ENCODE data around the gene PIGU. TPM values are rescaled to one million over a fixed set of nuclear protein-coding genes. Genes with fewer than 3 reads are reported as not detected.

The PIGU gene
- total RNA-seq, 4 donors from 2014 or later = 5.1 to 16.4 (median 8.5) TPM

DNA sequence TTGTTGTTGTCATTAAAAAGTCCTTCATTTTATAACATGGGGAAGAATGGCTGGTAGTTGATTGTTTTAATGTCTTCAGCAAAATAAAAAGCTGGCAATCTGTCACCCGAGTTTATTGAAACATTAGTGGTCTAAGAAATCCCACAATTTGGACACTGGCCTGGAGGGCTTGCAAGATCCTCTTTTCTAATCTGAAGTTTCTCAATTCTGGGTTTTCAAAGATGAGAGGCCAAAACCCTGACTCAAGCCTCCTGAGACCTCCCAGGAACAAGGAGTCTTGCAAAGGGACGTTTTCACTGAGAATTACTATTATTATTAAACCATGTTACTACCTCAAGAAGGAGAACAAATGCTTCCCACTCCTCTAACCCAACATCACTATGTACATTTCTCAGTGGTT is 98.9 kb downstream of the PIGU start:
- intact Hi-C loops (cut with DNase I; ENCODE audit: low total_unique reads) = loop anchor here (10.0 kb wide), 1 partner anchor 127 kb away; the partner anchor contains the start of gene TP53INP2
- WGBS, 2 donors = 59 to 64% methylated on average over 2 of the region's 2 CpGs
- TF ChIP-seq POLR2A (IDR thresholded peaks at IDR 0.05) = no peak
- TF ChIP-seq, protein P1, sequence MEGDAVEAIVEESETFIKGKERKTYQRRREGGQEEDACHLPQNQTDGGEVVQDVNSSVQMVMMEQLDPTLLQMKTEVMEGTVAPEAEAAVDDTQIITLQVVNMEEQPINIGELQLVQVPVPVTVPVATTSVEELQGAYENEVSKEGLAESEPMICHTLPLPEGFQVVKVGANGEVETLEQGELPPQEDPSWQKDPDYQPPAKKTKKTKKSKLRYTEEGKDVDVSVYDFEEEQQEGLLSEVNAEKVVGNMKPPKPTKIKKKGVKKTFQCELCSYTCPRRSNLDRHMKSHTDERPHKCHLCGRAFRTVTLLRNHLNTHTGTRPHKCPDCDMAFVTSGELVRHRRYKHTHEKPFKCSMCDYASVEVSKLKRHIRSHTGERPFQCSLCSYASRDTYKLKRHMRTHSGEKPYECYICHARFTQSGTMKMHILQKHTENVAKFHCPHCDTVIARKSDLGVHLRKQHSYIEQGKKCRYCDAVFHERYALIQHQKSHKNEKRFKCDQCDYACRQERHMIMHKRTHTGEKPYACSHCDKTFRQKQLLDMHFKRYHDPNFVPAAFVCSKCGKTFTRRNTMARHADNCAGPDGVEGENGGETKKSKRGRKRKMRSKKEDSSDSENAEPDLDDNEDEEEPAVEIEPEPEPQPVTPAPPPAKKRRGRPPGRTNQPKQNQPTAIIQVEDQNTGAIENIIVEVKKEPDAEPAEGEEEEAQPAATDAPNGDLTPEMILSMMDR (IDR thresholded peaks at IDR 0.05) = no peak
- peak in 1 of 2 donors; percentile 17 for DNase-seq (ENCODE audit: low spot score in 2 of 2)
- H3K4me3 ChIP-seq (ENCODE audit: low read depth, poor library complexity, severe bottlenecking) = no peak overlapping the region

DNA sequence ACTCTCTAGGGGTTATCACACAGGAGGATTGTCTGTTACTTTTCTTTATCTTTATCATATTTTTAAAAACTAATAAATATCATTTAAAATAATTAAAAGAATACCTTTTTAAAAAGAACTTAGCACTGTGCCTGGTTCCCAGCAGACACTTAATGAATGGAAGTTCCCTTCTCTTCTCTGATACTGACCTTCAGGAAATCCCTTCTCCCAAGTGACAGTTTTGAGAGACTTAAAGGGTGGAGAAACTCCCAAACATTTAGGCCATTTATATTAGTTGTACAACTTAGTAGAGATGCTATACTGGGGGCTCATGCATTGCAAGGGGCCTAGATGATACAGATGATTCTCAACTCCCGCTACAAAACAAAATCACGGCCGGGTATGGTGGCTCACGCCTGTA is 99.8 kb downstream of the PIGU start:
- intact Hi-C loops (cut with DNase I; ENCODE audit: low total_unique reads) = loop anchor here (10.0 kb wide), 1 partner anchor 128 kb away; the partner anchor contains the start of gene TP53INP2
- peak in 1 of 2 donors; percentile 54 for DNase-seq (ENCODE audit: low spot score in 2 of 2)
- TF ChIP-seq POLR2A (IDR thresholded peaks at IDR 0.05) = no peak
- TF ChIP-seq, protein P1 (IDR thresholded peaks at IDR 0.05) = no peak
- H3K4me3 ChIP-seq (ENCODE audit: low read depth, poor library complexity, severe bottlenecking) = no peak overlapping the region
- WGBS, 2 donors = 91 to 97% methylated on average over 4 of the region's 4 CpGs

DNA sequence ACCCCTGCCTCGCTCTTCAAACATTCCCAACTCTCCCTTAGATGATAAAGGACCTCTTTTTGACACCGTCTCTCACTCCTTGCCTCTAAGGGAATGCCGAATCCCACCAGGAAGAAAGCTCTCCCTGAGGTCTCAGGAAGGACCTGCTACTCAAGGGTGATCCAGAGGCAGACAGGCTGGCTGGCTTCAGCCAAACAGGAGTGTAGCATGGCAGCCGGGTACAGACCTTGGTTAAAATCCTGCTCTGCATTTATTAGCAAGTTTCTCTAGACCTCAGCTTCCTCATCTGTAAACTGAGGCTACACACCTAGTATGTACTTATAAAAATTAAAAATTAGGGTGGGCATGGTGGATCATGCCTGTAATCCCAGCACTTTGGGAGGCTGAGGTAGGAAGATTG is 101.1 kb downstream of the PIGU start:
- TF ChIP-seq, protein P1 (IDR thresholded peaks at IDR 0.05) = no peak
- no peak for TF ChIP-seq POLR2A (IDR thresholded peaks at IDR 0.05)
- intact Hi-C loops (cut with DNase I; ENCODE audit: low total_unique reads) = loop anchor here (10.0 kb wide), 1 partner anchor 129 kb away; the partner anchor contains the start of gene TP53INP2
- peak in 1 of 2 donors; percentile 45 for DNase-seq (ENCODE audit: low spot score in 2 of 2)
- 94 to 95% methylated on average over 4 of the region's 4 CpGs for WGBS, 2 donors
- H3K4me3 ChIP-seq (ENCODE audit: low read depth, poor library complexity, severe bottlenecking) = no peak overlapping the region

DNA sequence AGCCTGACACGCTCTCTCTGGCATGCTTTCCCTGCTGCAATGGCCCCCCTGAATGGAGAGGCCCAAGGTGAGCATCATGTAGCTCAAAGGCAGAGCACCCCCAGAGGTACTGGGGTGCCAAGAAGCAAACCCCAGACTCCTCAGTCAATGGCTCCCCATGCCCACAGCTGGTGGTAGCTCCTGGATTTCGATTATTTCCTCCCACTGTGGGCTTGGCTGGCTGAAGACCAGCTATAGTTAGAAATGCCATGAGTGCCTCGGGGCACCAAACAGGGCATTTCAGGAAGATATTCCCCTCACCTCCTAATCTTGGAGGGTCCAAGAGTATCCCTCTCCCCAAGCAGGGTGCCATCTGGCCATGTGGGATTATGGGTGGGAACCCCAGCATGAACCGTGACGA is 101.6 kb downstream of the PIGU start:
- no peak overlapping the region for H3K4me3 ChIP-seq (ENCODE audit: low read depth, poor library complexity, severe bottlenecking)
- WGBS, 2 donors = 94 to 96% methylated on average over 5 of the region's 5 CpGs
- intact Hi-C loops (cut with DNase I; ENCODE audit: low total_unique reads) = loop anchor here (10.0 kb wide), 1 partner anchor 130 kb away; the partner anchor contains the start of gene TP53INP2
- no peak for DNase-seq (ENCODE audit: low spot score in 2 of 2)
- no peak for TF ChIP-seq POLR2A (IDR thresholded peaks at IDR 0.05)
- TF ChIP-seq, protein P1 (IDR thresholded peaks at IDR 0.05) = no peak

DNA sequence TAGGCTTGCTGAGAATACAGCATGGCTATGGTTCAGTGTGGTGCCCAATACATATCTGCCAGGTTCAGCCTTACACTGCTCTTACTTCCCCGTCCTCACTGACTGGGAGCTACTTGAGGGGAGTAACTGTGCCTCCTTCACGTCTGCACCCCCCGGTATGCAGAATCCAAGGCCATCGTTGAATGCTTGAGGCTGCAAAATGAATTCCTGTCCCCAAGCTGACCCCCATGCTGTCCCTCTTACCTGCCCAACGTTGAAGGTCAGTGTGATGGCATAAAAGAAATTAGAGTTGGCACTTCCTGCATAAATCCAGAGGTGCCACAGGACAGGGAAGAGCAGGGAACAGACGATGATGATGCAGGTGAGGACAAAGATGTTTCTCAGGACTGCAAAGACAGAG is 102.0 kb downstream of the PIGU start:
- intact Hi-C loops (cut with DNase I; ENCODE audit: low total_unique reads) = loop anchor here (10.0 kb wide), 1 partner anchor 130 kb away; the partner anchor contains the start of gene TP53INP2
- WGBS, 2 donors = 91 to 95% methylated on average over 6 of the region's 6 CpGs
- TF ChIP-seq POLR2A (IDR thresholded peaks at IDR 0.05) = no peak
- no peak overlapping the region for H3K4me3 ChIP-seq (ENCODE audit: low read depth, poor library complexity, severe bottlenecking)
- DNase-seq (ENCODE audit: low spot score in 2 of 2) = peak in 1 of 2 donors; percentile 31

DNA sequence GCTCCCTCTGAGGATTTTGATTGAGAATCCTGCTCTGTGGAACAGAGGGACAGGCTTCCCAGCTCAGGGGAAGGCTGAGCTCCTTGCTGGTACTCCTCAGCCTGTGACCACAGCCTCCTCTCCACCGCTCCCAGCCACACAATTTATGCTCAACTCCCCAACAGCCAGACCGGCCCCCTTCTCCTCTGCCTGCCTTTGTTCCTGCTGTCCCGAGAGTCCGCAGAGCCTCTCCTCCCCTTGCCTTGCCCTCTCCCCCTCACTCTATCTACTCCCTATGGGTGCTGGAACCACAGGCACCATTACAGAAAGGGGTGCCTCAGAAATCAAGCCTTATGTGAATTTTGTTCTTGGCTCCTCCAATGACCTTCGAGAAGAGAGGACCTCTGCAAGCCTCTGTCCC is 102.5 kb downstream of the PIGU start:
- peak in 1 of 2 donors; percentile 64 for DNase-seq (ENCODE audit: low spot score in 2 of 2)
- H3K4me3 ChIP-seq (ENCODE audit: low read depth, poor library complexity, severe bottlenecking) = no peak overlapping the region
- TF ChIP-seq, protein P1 (IDR thresholded peaks at IDR 0.05) = no peak
- TF ChIP-seq POLR2A (IDR thresholded peaks at IDR 0.05) = no peak
- 96 to 98% methylated on average over 5 of the region's 5 CpGs for WGBS, 2 donors
- intact Hi-C loops (cut with DNase I; ENCODE audit: low total_unique reads) = loop anchor here (10.0 kb wide), 1 partner anchor 130 kb away; the partner anchor contains the start of gene TP53INP2

All from lower leg skin (tissue), 4 donors.